Cardiac muscle cell (in vitro differentiated cells and primary cell): Measurements from ENCODE around the gene DOCK4. TPM values are rescaled to one million over a fixed set of nuclear protein-coding genes. Genes with fewer than 3 reads are reported as not detected.

ENCODE experiments used
- DNase-seq, 2 donors: peaks; one replicate each; pipeline versions ENCODE4 v3.0.0 to v3.0.0-alpha.2; 2010 to 2017; ENCODE audit warnings: low read depth in 1 of 2, low spot score in 1 of 2
- H3K27ac ChIP-seq: fragments of 200-600 bp; sonication (generic); 2 replicates; pipeline ENCODE4 v1.5.1; 2016
- H3K27me3 ChIP-seq: fragments of 200-600 bp; sonication (generic); 2 replicates; pipeline ENCODE4 v1.6.0; 2016; ENCODE audit warnings: control low read depth
- H3K36me3 ChIP-seq: fragments of 200-600 bp; sonication (generic); 2 replicates; pipeline ENCODE4 v1.5.1; 2016; ENCODE audit warnings: control low read depth
- H3K4me1 ChIP-seq: fragments of 200-600 bp; sonication (generic); 2 replicates; pipeline ENCODE4 v1.8.1; 2017; ENCODE audit warnings: low read depth, mild to moderate bottlenecking, mixed run types
- H3K4me3 ChIP-seq: fragments of 200-600 bp; sonication (generic); 2 replicates; pipeline ENCODE4 v1.5.1; 2016; ENCODE audit warnings: mild to moderate bottlenecking
- H3K9me3 ChIP-seq: fragments of 200-600 bp; sonication (generic); 2 replicates; pipeline ENCODE4 v1.5.1; 2017; ENCODE audit warnings: low read depth, mild to moderate bottlenecking, control low read depth
- CTCF ChIP-seq: IDR thresholded peaks from 2 replicates; pipeline ENCODE4 v1.5.1; 2012; ENCODE audit warnings: low read depth, mild to moderate bottlenecking, low read length
- polyA plus RNA-seq: library from polyadenylated mRNA; unstranded; fragments of >200 nt; fragmentation: Nextera tagmentation; extraction: Ambion mirVana; gene quantifications from 2 replicates; pipeline ENCODE4 v1.2.1, GENCODE V29; 2016
- total RNA-seq: library from RNA; depleted of rRNA; stranded (reverse); fragments of >200 nt; gene quantifications from 2 replicates; pipeline ENCODE4 v1.2.3, GENCODE V29; 2016

Gene DOCK4
- total and polyA plus RNA-seq, 2 experiments from 2014 or later: 5.3 to 11.4 TPM

GRCh38 chr7:112137141-112138101 is 68.8 kb downstream of the DOCK4 start:
- H3K27ac ChIP-seq: no peak overlapping the region
- no peaks in the 10 kb centered on the region for H3K36me3 ChIP-seq
- H3K27me3 ChIP-seq: no peaks in the 10 kb centered on the region
- TF ChIP-seq CTCF: no peak
- H3K4me1 ChIP-seq: peaks cover 6% of the 10 kb centered on the region
- no peaks in the 10 kb centered on the region for H3K9me3 ChIP-seq
- DNase-seq: peak in 1 of 2 donors; percentile 37
- H3K4me3 ChIP-seq: no peak overlapping the region

DNA sequence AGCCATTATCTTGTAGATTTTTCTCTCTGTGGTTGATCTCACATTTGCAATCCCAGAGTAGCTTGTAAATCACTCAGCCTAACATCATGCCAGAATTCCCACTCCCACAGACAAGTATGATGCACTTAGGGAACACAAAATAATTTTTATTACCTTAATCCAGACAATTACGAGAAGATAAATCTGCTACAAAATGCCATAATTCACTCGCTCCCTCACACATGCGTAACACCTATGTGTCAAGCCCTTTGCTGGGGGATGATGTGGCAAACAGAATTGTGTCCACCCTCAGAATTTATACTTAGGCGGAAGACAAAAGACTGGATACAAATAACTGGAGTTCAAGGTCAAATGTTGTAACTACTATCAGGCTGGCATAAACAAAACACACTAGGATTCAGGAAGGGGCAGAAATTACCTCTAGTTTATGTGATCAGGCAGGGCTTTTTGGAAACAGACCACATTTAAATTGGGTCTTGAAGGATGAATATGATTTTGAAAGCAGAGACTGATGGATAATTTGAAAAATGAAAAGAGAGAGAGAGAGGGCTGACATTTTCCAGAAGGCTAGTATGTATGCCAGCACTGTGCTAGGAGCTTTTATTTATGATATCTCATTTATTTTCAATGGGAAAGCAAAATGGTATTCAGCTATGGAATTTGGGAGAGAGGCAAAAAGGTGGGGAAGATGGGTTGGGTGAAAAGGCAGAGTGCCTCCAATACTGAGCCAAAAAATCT is 69.8 kb downstream of the DOCK4 start:
- peaks cover 14% of the 10 kb centered on the region for H3K4me1 ChIP-seq
- DNase-seq: no peak

GRCh38 chr7:112135815-112136214 is 70.4 kb downstream of the DOCK4 start:
- H3K4me3 ChIP-seq: no peak overlapping the region
- no peaks in the 10 kb centered on the region for H3K27me3 ChIP-seq
- H3K4me1 ChIP-seq: peaks cover 14% of the 10 kb centered on the region
- DNase-seq: no peak
- no peak for TF ChIP-seq CTCF
- H3K27ac ChIP-seq: no peak overlapping the region
- no peaks in the 10 kb centered on the region for H3K9me3 ChIP-seq
- H3K36me3 ChIP-seq: no peaks in the 10 kb centered on the region

More for the DNA sequence above, 69.8 kb downstream of the DOCK4 start:
- no peaks in the 10 kb centered on the region for H3K27me3 ChIP-seq
- no peaks in the 10 kb centered on the region for H3K9me3 ChIP-seq
- H3K36me3 ChIP-seq: no peaks in the 10 kb centered on the region
- H3K27ac ChIP-seq: no peak overlapping the region
- no peak for TF ChIP-seq CTCF
- no peak overlapping the region for H3K4me3 ChIP-seq

DNA sequence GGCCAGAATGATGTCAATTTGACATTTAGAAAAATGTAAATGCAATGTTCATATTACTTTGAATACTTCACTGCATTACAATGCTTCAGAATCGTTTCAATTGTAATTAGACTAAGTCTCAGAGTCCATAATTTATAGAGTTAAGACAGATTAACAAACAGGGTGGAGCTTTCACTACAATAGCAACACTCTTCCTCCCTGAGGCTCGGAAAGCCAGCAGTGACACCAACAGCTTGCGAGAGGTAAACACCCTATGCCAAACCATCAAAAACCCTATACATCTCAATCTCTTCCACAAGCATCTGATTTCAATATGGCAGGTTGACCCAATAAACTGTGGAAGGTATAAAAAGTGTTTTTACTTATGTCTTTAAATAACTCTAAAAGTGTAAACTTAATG is 72.2 kb downstream of the DOCK4 start:
- Histone ChIP-seq H3K36me3 (no peaks in the 10 kb centered on the region), H3K9me3 (no peaks in the 10 kb centered on the region), H3K4me3 (no peak overlapping the region), H3K27ac (no peak overlapping the region), H3K27me3 (no peaks in the 10 kb centered on the region), H3K4me1 (peaks cover 14% of the 10 kb centered on the region)
- no peak for DNase-seq
- TF ChIP-seq CTCF: no peak

- Histone ChIP-seq H3K4me1 (peaks cover 14% of the 10 kb centered on the region), H3K36me3 (no peaks in the 10 kb centered on the region), H3K9me3 (no peaks in the 10 kb centered on the region), H3K27me3 (no peaks in the 10 kb centered on the region), H3K4me3 (no peak overlapping the region), H3K27ac (no peak overlapping the region)
- TF ChIP-seq CTCF: no peak
- no peak for DNase-seq
These were observed 72.9 kb downstream of the DOCK4 start for GRCh38 chr7:112133328-112133727.
